ENCODE data around the gene NDUFC2. TPM values are rescaled to one million over a fixed set of nuclear protein-coding genes. Genes with fewer than 3 reads are reported as not detected.
"Not testable (repeated sequence)": the region's sequence is repeated elsewhere in the genome, so short reads cannot be mapped to it uniquely, and the experiment has no call there.

Gene NDUFC2
- 100 to 1,000 TPM; 113 to 165 (median 152) TPM for polyA plus RNA-seq (ENCODE audit: insufficient read length in 4 of 4)

GRCh38 chr11:78079232-78080083 lies at the start of gene NDUFC2:
Gene NDUFC2, minus strand, starts transcription at chr11:78079862. Its CDS starts 118 bp downstream, at chr11:78079744.
- DNase-seq (ENCODE audit: low read depth in 4 of 4, low spot score in 3 of 4): peak; percentile 59 to 73 (median 68)

GRCh38 chr11:78127403-78127802 lies 47.7 kb upstream of the NDUFC2 start:
- no peak for DNase-seq (ENCODE audit: low read depth in 4 of 4, low spot score in 3 of 4)

- no peak for DNase-seq (ENCODE audit: low read depth in 4 of 4, low spot score in 3 of 4)
Observed at GRCh38 chr11:78112582-78113275, 33.1 kb upstream of the NDUFC2 start.

- no peak for DNase-seq (ENCODE audit: low read depth in 4 of 4, low spot score in 3 of 4)
Observed at GRCh38 chr11:78111298-78111697, 31.6 kb upstream of the NDUFC2 start.

GRCh38 chr11:78110830-78111229 lies 31.2 kb upstream of the NDUFC2 start:
- no peak for DNase-seq (ENCODE audit: low read depth in 4 of 4, low spot score in 3 of 4)

GRCh38 chr11:78110351-78110750 lies 30.7 kb upstream of the NDUFC2 start:
- no peak for DNase-seq (ENCODE audit: low read depth in 4 of 4, low spot score in 3 of 4)

GRCh38 chr11:78109081-78110015 lies 29.7 kb upstream of the NDUFC2 start:
- no peak for DNase-seq (ENCODE audit: low read depth in 4 of 4, low spot score in 3 of 4)

GRCh38 chr11:78100676-78101472 lies 21.2 kb upstream of the NDUFC2 start:
- DNase-seq (ENCODE audit: low read depth in 4 of 4, low spot score in 3 of 4): no peak

- no peak for DNase-seq (ENCODE audit: low read depth in 4 of 4, low spot score in 3 of 4)
Observed at GRCh38 chr11:78100261-78100660, 20.6 kb upstream of the NDUFC2 start.

- no peak for DNase-seq (ENCODE audit: low read depth in 4 of 4, low spot score in 3 of 4)
Observed at GRCh38 chr11:78099666-78100065, 20.0 kb upstream of the NDUFC2 start.

GRCh38 chr11:78097666-78098385 lies 18.2 kb upstream of the NDUFC2 start:
- no peak for DNase-seq (ENCODE audit: low read depth in 4 of 4, low spot score in 3 of 4)

GRCh38 chr11:78094250-78094649 lies 14.6 kb upstream of the NDUFC2 start:
- no peak for DNase-seq (ENCODE audit: low read depth in 4 of 4, low spot score in 3 of 4)

- not testable (repeated sequence) for DNase-seq (ENCODE audit: low read depth in 4 of 4, low spot score in 3 of 4)
Observed at GRCh38 chr11:78086521-78087074, 6.9 kb upstream of the NDUFC2 start.

GRCh38 chr11:78085972-78086371 lies 6.3 kb upstream of the NDUFC2 start:
- no peak for DNase-seq (ENCODE audit: low read depth in 4 of 4, low spot score in 3 of 4)

- not testable (repeated sequence) for DNase-seq (ENCODE audit: low read depth in 4 of 4, low spot score in 3 of 4)
Observed at GRCh38 chr11:78084506-78084905, 4.8 kb upstream of the NDUFC2 start.

- no peak for DNase-seq (ENCODE audit: low read depth in 4 of 4, low spot score in 3 of 4)
Observed at GRCh38 chr11:78083021-78083420, 3.4 kb upstream of the NDUFC2 start.

- no peak for DNase-seq (ENCODE audit: low read depth in 4 of 4, low spot score in 3 of 4)
Observed at GRCh38 chr11:78082146-78082545, 2.5 kb upstream of the NDUFC2 start.

- no peak for DNase-seq (ENCODE audit: low read depth in 4 of 4, low spot score in 3 of 4)
Observed at GRCh38 chr11:78081583-78081982, 1.9 kb upstream of the NDUFC2 start.
